Epidermal melanocyte (primary cell): ENCODE results near the gene RBFA.

ENCODE experiments used
- DNase-seq: peaks from one replicate; pipeline ENCODE4 v3.0.0; 2011; ENCODE audit warnings: low spot score; ENCODE audit not compliant: insufficient read length

Gene RBFA

GRCh38 chr18:80074183-80074582, 39.9 kb downstream of the RBFA start:
- DNase-seq, result no peak

GRCh38 chr18:80074697-80075096, 40.5 kb downstream of the RBFA start:
- no peak for DNase-seq

GRCh38 chr18:80075940-80076339, 41.7 kb downstream of the RBFA start:
- no peak for DNase-seq

- no peak for DNase-seq
These were observed 42.1 kb downstream of the RBFA start for GRCh38 chr18:80076379-80076778.

- DNase-seq, result no peak
These were observed 43.6 kb downstream of the RBFA start for GRCh38 chr18:80077873-80078272.
